HUES6 (cell line): ENCODE data around the gene TRPM3.

Experiments used
- H3K27ac ChIP-seq: 2 replicates; pipeline ENCODE4 v1.7.0; 2013; ENCODE audit warnings: low read depth, mild to moderate bottlenecking, low read length, inconsistent platforms
- H3K27me3 ChIP-seq: 2 replicates; pipeline ENCODE4 v1.6.1; 2013; ENCODE audit warnings: low read length; ENCODE audit not compliant: control insufficient read depth, insufficient read depth
- H3K36me3 ChIP-seq: 2 replicates; pipeline ENCODE4 v1.6.1; 2013; ENCODE audit warnings: low read length; ENCODE audit not compliant: control insufficient read depth, insufficient read depth
- H3K4me1 ChIP-seq: 2 replicates; pipeline ENCODE4 v1.6.1; 2013; ENCODE audit warnings: low read length; ENCODE audit not compliant: control insufficient read depth, insufficient read depth
- H3K4me3 ChIP-seq: 2 replicates; pipeline ENCODE4 v1.5.1; 2013; ENCODE audit warnings: low read depth, low read length
- H3K9ac ChIP-seq: one replicate; pipeline ENCODE4 v1.6.1; 2013; ENCODE audit warnings: mild to moderate bottlenecking, low read length
- H3K9me3 ChIP-seq: 2 replicates; pipeline ENCODE4 v1.6.1; 2013; ENCODE audit warnings: low read depth, low read length; ENCODE audit not compliant: control insufficient read depth, insufficient read depth

Gene TRPM3

DNA sequence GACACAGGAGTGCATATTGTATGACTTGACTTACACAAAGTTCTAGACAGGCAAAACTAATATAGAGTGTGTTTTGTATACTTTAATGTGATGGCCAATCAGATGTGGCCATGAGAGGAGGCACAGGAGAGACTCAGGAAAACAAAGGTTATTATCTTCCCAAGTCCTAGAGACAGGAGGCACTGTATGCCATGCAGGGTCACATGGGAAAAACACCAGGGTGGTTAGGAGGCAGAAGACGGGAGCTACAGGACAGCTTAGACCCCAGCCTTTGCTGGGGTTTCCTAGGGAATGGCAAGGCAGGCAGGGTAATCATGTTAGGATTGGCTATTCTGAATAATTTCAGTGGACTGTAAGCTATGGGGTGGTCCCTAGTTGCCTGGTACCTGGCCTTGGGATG, 16.2 kb downstream of the TRPM3 start:
- Histone ChIP-seq H3K9ac (no peak overlapping the region), H3K4me3 (no peak overlapping the region), H3K9me3 (no peaks in the 10 kb centered on the region), H3K27me3 (no peaks in the 10 kb centered on the region), H3K36me3 (no peaks in the 10 kb centered on the region), H3K27ac (no peak overlapping the region), H3K4me1 (no peaks in the 10 kb centered on the region)

DNA sequence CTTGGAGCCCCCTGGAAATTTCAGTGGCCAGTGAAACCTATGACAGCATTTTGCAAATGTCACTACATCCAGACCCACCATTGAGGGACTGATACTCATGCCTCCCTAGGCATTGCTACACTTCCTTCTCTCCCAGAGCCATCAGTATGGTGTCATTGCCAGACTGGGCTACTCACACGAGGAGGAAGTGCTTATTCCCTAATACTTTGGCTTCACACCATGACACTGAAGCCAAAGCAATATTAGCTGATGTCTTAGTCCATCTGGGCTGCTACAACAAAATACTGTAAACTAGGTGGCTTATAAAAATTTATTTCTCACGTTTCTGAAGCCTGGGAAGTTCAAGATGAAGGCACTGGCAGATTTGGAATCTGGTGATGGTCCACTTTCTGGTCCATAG, 22.6 kb downstream of the TRPM3 start:
- no peak overlapping the region for H3K9ac ChIP-seq
- no peaks in the 10 kb centered on the region for H3K9me3 ChIP-seq
- no peaks in the 10 kb centered on the region for H3K27me3 ChIP-seq
- no peaks in the 10 kb centered on the region for H3K36me3 ChIP-seq
- no peak overlapping the region for H3K4me3 ChIP-seq
- no peak overlapping the region for H3K27ac ChIP-seq
- no peaks in the 10 kb centered on the region for H3K4me1 ChIP-seq

DNA sequence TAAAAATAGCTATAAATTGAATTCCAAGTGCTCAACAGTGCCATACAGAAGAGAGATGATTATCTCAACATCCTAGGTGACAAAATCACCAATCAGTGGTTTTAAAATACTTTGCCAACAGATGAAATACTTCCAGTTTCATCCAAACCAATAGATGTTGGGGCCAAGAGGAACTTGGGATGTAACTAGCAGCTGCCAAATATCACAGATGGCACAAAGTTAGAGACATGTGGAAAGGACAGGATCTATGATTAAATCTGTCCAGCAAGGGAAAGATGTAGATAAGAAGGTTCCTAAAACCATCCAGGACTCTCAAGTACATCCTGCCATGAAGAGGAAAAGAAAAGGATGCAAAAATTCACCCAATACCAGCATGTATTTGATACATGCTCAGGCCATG, 23.8 kb downstream of the TRPM3 start:
- Histone ChIP-seq H3K9ac (no peak overlapping the region), H3K4me1 (no peaks in the 10 kb centered on the region), H3K27me3 (no peaks in the 10 kb centered on the region), H3K4me3 (no peak overlapping the region), H3K27ac (no peak overlapping the region), H3K36me3 (no peaks in the 10 kb centered on the region), H3K9me3 (no peaks in the 10 kb centered on the region)

DNA sequence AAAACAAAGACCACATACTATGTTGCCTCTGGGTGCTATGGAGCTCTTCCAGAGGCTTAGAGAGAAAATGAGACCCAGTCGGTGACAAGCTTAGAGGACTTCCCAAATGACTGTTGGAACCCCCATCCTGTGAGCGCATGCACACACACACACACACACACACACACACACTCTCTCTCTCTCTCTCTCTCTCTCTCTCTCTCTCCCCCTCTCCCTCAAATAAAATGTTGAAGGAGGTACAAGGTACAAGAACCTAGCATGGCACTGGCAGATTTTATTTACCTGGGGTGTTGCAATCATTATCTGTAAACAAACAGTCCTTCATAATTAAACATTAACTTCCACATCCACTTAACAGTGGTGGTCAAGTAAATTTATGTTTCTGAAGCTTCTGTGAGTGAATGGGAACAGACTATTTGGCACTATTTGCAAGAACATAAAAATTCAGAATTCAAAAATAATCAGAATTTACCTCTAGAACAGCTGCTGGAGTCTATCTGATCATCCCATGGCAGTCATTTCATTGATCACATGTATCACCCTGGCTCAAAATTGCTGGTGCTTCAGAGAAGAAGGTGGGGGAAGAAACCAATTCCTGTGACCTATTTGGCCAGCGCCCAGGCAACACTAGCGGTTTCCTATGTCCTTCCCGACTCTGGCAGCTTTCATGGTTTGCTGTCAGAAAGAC, 24.9 kb downstream of the TRPM3 start:
- Histone ChIP-seq H3K4me3 (no peak overlapping the region), H3K9ac (no peak overlapping the region)

DNA sequence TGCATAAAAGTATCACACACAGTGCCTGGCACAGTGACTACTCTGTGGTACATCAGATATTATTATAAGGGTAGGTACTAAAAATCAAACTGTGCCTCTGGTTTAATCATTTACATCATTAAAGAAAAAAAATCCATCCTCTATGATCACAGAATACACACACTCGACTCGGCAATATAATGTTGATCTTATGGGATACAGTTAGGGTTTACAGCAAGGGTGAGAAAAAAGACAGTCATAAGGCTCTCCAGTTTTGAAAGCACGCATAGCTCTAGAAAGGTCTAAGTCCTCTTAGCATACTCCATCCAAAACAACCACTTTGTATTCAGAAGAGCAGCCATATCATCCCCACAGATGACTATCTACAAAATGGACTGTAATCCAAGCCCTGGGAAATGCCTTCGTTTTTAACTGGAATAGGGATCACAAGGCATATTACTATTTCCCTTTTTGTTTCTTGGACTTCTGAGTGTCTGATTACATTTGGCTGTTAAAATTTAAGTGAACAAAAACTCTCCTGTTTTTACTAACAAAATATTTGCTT, 26.6 kb downstream of the TRPM3 start:
- H3K9ac ChIP-seq = no peak overlapping the region
- H3K27ac ChIP-seq = no peak overlapping the region
- H3K4me1 ChIP-seq = no peaks in the 10 kb centered on the region
- H3K36me3 ChIP-seq = no peaks in the 10 kb centered on the region
- no peaks in the 10 kb centered on the region for H3K9me3 ChIP-seq
- H3K4me3 ChIP-seq = no peak overlapping the region
- no peaks in the 10 kb centered on the region for H3K27me3 ChIP-seq

More for the DNA sequence above, 24.9 kb downstream of the TRPM3 start:
- no peaks in the 10 kb centered on the region for H3K27me3 ChIP-seq
- no peaks in the 10 kb centered on the region for H3K36me3 ChIP-seq
- H3K4me1 ChIP-seq = no peaks in the 10 kb centered on the region
- H3K27ac ChIP-seq = no peak overlapping the region
- H3K9me3 ChIP-seq = no peaks in the 10 kb centered on the region

DNA sequence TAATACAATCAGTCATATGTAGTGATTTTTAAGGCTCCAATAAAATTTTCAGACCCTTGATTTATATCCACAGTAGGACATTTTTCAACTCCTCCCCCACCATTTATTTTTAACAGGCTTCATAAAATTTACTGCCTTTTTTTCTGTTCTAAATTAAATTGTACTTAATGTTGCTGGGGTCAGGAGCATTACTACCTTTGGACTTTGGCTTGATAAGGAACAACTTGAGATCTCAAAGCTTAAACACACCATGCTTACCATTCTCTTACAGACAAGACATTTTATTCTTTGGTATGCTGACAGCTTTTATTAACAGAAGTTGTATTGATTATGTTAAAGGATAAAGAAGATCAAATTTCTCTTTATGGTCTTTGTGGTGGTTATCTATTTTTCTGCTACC, 30.5 kb downstream of the TRPM3 start:
- Histone ChIP-seq H3K27me3 (no peaks in the 10 kb centered on the region), H3K9me3 (no peaks in the 10 kb centered on the region), H3K9ac (no peak overlapping the region), H3K36me3 (no peaks in the 10 kb centered on the region), H3K27ac (no peak overlapping the region), H3K4me1 (no peaks in the 10 kb centered on the region), H3K4me3 (no peak overlapping the region)

DNA sequence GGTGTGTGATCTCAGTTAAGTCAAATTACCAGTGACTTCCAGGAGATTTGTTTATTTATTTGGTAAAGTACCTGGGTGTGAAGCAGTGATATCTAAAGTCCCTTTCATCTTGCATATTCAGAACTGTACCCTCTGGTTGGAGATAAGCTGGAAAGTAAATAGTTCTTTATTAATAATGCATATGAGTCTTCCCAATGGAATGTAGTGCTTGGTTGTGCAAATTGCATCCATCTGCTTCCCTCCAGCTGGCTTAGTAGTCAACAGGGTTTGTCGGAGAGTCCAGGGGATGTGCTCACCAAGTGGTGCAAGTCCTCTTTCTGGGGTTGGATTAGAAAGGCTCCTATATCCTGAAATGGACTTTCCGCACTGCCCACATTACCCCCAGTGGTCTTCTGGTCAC, 42.0 kb downstream of the TRPM3 start:
- Histone ChIP-seq H3K9ac (no peak overlapping the region), H3K27me3 (no peaks in the 10 kb centered on the region), H3K4me3 (no peak overlapping the region), H3K36me3 (no peaks in the 10 kb centered on the region), H3K9me3 (no peaks in the 10 kb centered on the region), H3K4me1 (peaks cover 5% of the 10 kb centered on the region; the same call in 1 of the 2 replicates), H3K27ac (no peak overlapping the region)

DNA sequence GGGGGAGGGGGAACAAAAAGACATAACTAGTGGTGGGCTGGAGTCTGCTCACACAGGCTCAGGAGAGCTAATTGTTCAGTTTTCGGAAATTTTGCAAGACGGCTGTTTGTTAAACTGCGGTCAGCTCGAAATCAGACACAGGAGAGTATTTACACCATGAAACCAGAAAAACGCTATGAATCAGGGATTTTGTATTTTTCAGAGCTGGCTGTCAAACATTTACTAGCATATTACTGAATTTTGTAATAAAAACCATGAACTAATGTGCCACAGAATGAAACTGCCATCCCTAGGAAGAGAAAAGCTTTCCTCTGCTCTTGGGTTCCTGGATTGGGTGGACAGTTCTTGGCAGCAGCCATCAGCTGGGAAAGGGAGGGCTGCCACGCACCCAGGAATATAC, 45.3 kb downstream of the TRPM3 start:
- Histone ChIP-seq H3K27me3 (no peaks in the 10 kb centered on the region), H3K36me3 (no peaks in the 10 kb centered on the region), H3K4me1 (peaks cover 5% of the 10 kb centered on the region; the same call in 1 of the 2 replicates), H3K4me3 (no peak overlapping the region), H3K9ac (no peak overlapping the region), H3K27ac (no peak overlapping the region), H3K9me3 (no peaks in the 10 kb centered on the region)

DNA sequence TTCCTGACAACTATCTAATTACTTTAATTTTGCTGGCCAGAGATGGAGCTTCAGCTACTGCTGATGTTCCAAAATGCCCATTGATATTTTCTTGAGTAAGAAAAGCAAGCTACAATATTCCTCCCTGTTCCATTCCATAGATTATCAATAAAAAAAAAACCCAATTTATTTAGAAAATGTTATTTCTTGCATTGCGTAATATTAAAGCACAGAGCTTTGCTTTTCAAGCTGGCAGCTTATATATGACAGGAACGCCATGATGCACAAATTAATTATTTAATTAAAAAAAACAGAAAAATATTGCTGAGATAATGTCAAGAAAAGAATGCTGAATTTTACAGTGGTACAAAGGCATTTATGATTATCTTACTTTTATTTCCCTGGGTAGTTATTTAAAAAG, 47.9 kb downstream of the TRPM3 start:
- no peak overlapping the region for H3K4me3 ChIP-seq
- no peaks in the 10 kb centered on the region for H3K4me1 ChIP-seq
- no peaks in the 10 kb centered on the region for H3K9me3 ChIP-seq
- H3K27me3 ChIP-seq = no peaks in the 10 kb centered on the region
- H3K9ac ChIP-seq = no peak overlapping the region
- H3K36me3 ChIP-seq = no peaks in the 10 kb centered on the region
- H3K27ac ChIP-seq = no peak overlapping the region

DNA sequence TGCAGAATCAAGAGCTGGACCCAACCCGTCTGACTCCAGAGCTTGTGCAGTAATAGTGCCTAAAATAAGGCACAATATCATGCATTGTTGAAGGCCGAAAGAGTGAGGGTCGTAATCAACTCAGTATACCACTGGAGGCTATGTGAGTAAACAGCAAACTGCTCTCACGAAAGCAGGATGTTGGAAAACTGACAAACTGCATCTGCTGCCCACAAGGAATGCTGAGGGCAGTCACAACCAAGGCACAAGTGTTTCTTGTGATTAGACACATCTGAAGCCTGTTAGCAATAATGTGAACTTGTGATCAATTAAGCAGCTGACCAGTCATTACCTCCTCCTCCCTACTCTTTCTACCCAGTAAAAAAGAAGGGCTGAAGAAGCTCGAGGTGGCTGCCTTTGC, 48.8 kb downstream of the TRPM3 start:
- H3K9ac ChIP-seq = no peak overlapping the region
- H3K36me3 ChIP-seq = no peaks in the 10 kb centered on the region
- no peaks in the 10 kb centered on the region for H3K9me3 ChIP-seq
- no peaks in the 10 kb centered on the region for H3K4me1 ChIP-seq
- no peak overlapping the region for H3K27ac ChIP-seq
- no peak overlapping the region for H3K4me3 ChIP-seq
- no peaks in the 10 kb centered on the region for H3K27me3 ChIP-seq

DNA sequence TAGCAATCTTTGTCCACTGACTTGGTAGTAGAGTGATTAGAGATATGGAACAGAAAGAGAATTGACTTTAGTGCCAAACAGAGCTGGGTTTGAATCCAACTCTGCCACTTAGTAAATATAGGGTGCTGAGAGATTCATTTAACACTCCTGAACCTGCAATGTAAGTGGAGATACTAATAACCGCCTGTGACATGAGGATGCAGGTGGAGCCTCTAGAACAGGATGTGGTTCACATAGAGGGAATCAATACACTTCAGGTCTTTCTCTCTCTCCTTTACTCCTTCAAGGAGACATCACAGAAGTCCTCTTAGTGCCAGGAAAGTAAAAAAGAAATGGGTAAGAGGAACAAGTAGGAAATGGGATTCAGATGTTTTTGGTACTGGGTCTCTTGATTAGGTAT, 49.8 kb downstream of the TRPM3 start:
- H3K36me3 ChIP-seq = no peaks in the 10 kb centered on the region
- no peaks in the 10 kb centered on the region for H3K27me3 ChIP-seq
- H3K9ac ChIP-seq = no peak overlapping the region
- H3K4me3 ChIP-seq = no peak overlapping the region
- no peak overlapping the region for H3K27ac ChIP-seq
- H3K4me1 ChIP-seq = no peaks in the 10 kb centered on the region
- no peaks in the 10 kb centered on the region for H3K9me3 ChIP-seq
